H4 (cell line): ENCODE data around the gene SPATA6. TPM values are rescaled to one million over a fixed set of nuclear protein-coding genes. Genes with fewer than 3 reads are reported as not detected.
"Not testable (repeated sequence)": the region's sequence is repeated elsewhere in the genome, so short reads cannot be mapped to it uniquely, and the experiment has no call there.

Source experiments
- DNase-seq: peaks from one replicate; pipeline ENCODE4 v3.0.0-alpha.2; 2015; ENCODE audit warnings: low spot score
- total RNA-seq: library from RNA; depleted of rRNA; stranded (reverse); fragments of >200 nt; shearing (Covaris generic); gene quantifications from 2 replicates; pipeline ENCODE4 v1.2.3, GENCODE V29; 2014

SPATA6 gene
- total RNA-seq, 1 experiment from 2014 or later, result 4.0 TPM

GRCh38 chr1:48462716-48463302, 9.2 kb downstream of the SPATA6 start:
- DNase-seq, result no peak

DNA sequence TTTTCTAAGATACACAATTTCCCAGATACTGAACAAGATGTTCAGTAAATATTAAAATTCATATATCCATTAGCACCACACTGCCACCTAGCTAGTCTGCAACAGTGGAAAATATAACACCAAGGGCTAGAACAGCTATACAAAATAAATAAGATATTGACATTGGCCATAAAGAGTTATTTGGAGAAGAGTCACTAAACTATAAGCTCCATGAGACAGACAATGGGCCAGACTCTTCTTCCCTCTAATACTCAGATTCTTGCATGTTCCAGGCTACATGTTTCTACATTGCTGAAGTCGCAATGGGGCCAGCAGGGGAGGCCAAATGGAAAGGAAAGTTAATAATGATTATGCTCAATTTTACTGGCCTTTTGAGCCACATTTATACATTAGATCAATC, 21.5 kb downstream of the SPATA6 start:
- no peak for DNase-seq

GRCh38 chr1:48448932-48449331, 23.1 kb downstream of the SPATA6 start:
- no peak for DNase-seq

DNA sequence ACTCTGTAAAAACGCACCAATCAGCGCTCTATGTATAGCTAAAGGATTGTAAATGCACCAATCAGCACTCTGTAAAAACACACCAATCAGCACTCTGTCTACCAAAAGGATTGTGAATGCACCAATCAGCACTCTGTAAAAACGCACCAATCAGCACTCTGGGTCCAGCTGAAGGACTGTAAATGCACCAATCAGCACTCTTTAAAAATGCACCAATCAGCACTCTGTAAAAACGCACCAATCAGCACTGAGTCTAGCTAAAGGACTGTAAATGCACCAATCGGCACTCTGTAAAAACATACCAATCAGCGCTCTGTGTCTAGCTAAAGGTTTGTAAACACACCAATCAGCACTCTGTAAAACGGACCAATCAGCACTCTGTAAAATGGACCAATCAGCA, 27.8 kb downstream of the SPATA6 start:
- not testable (repeated sequence) for DNase-seq

GRCh38 chr1:48442864-48443619, 29.0 kb downstream of the SPATA6 start:
- DNase-seq, result no peak

DNA sequence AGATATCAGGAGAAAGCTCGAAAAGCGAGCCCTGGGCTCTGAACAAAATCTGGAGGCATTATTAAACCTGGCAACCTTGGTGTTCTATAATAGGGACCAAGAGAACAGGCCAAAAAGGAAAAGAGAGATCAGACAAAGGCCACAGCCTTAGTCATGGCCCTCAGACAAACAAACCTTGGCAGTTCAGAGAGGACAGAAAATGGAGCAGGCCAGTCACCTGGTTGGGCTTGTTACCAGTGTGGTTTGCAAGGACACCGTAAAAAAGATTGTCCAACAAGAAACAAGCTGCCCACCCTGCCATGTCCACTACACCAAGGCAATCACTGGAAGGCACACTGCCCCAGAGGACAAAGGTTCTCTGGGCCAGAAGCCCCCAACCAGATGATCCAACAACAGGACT, 31.2 kb downstream of the SPATA6 start:
- not testable (repeated sequence) for DNase-seq

DNA sequence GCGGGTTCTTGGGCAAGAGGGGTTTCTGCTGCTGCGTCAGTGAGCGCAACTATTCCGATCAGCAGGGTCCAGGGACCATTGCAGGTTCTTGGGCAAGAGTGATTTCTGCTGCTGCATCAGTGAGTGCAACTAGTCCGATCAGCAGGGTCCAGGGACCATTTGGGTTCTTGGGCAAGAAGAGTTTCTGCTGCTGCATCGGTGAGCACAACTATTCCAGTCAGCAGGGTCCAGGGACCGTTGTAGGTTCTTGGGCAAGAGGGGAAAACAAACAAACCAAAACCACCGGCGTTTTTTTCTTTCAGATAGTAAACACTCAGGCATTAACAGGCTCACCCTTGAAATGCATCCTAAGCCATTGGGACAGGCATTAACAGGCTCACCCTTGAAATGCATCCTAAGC, 32.6 kb downstream of the SPATA6 start:
- DNase-seq, result no peak

DNA sequence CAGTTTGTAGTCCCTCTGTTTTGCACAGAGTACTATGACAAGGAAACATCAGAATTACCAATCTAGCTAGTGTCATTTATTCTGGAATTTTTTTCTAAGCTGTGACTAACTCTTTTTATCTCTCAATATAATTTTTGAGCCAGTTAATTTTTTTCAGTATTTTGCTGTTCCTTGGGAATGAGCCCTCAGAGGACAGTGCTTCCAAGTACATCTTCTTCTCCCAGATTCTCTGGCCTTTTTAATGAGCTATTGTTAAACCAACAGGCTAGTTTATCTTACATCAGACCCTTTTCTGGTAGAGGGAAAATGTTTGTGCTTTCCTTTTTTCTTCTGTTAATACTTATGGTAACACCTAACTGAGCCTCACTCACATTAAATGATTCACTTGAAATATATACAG, 34.6 kb downstream of the SPATA6 start:
- not testable (repeated sequence) for DNase-seq

GRCh38 chr1:48435312-48436002, 36.5 kb downstream of the SPATA6 start:
- DNase-seq, result not testable (repeated sequence)

DNA sequence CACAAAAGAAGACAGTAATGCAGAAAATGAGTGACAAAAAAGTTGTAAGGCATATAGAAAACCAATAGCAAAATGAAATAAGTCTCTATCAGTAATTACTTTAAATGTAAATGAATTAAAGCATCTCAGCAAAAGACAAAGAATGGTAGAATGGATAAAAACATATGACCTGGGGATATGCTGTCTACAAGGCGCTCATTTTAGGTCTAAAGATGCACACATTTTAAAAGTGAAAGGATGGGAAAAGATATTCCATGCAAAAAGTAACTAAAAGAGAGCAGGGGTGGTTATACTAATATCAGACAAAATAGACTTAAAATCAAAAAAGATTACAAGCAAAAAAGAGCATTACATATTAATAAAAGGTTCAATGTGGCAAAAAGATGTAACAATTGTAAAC, 41.2 kb downstream of the SPATA6 start:
- DNase-seq, result no peak

GRCh38 chr1:48422009-48422408, 50.0 kb downstream of the SPATA6 start:
- no peak for DNase-seq

DNA sequence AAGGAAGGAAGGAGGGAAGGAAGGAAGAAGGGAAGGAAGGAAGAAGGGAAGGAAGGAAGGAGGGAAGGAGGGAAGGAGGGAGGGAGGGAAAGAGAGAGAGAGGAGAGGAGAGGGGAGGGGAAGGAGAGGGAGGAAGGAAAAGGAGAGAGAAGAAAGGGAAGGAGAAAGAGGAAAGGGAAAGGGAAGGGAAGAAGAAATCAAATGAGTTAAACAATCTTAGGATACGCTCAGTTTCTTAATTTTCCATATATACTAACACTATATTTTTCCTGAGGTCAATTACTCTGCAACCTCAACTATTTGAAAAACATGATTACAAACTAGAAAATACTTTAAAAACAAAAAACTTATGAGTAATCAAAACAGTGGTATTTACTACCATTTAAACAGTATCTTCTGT, 53.3 kb downstream of the SPATA6 start:
- DNase-seq, result no peak

- DNase-seq, result no peak
Observed at GRCh38 chr1:48415050-48415449, 57.0 kb downstream of the SPATA6 start.

GRCh38 chr1:48414264-48414663, 57.7 kb downstream of the SPATA6 start:
- DNase-seq, result no peak

GRCh38 chr1:48405940-48406339, 66.1 kb downstream of the SPATA6 start:
- no peak for DNase-seq

DNA sequence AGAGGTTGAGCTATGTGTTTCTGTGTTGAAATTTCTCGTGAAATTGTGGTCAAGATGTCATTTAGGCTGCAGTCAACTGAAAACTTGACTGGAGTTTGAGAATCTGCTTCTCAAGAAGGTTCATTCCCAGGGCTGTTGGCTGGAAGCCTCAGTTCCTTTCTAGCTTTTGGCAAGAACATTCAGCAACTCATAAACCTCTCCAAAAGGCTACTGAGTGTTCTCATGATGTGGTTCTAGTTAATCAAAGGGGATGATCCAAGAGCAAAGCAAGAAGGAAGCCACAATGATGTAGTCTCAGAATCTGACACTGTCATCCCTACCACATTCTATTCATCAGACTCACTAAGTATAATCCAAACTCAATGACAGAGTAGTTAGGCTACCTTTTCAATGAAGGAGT, 66.6 kb downstream of the SPATA6 start:
- no peak for DNase-seq

GRCh38 chr1:48402599-48402998, 69.4 kb downstream of the SPATA6 start:
- no peak for DNase-seq

DNA sequence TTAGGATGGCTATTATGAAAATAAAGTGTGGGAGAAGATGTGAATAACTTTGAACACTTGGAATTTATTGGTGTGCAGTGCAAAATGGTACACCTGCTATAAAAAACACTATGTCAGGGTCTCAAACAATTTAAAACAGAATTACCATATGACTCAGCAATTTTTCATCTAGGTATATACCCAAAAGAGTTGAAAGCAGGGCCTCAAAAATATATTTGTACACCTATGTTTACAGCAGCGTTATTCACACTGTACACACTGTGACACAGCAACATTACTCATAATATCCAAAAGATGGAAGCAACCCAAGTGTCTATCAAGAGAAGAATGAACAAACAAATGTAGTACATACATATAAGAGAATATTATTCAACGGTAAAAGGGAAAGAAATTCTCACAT, 75.8 kb downstream of the SPATA6 start:
- DNase-seq, result no peak

DNA sequence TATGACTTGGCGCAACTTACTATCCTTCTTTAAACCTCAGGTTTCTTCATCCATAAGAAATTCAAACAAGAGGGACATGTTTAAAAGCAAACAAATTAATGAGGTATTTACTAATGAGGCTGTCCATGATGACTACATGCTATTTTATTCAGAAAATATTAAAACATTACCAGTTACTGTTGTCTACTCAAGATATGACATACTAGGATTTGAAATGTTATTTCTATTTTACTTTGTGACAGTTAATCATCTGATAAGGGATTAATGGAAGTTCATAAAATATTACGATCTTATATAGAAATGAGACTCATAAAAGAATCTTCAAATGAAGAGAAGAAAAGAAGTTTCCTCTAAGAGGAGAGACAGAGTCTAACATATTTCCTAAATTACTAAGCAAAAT, 80.1 kb downstream of the SPATA6 start:
- no peak for DNase-seq

DNA sequence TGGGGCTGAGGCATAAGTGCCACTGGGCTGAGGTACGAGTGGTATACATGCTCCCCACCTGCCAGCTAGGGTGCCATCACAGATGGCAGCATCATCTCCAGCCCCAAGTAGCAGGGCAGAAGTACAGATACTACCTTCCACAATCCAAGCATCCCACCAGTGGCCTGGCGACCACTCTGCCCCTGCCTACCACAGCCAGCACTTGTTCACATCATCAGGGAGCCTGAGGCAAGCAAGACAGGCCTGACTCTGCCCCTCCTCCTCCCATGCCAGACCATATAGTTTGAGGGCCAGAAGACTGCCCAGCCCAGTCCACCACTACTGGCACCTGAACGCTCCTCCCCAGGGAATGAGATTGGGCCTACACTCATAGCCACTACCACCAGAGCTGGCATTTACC, 84.6 kb downstream of the SPATA6 start:
- DNase-seq, result no peak

DNA sequence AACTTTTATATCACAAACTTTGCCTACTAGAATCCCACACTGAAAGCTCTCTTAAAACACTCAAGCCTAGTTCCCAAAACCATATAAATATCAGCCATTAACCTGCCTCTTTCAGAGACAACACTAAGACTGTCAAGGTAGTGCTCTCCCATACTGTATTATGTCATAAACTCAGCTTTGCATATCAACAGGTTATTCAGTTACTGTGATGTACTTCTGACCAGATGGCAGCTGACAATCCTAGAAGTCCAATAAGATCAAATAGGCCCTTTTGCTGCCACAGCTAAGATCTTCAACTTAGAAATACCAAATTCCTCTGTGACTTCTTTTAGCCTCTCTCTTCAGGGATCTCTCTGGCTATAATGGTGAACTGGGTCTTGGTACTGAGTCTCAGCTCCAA, 97.2 kb downstream of the SPATA6 start:
- no peak for DNase-seq

- no peak for DNase-seq
Observed at GRCh38 chr1:48371598-48371997, 100.4 kb downstream of the SPATA6 start.

GRCh38 chr1:48362901-48363300, 109.1 kb downstream of the SPATA6 start:
- DNase-seq, result no peak
